Neuronal stem cell (in vitro differentiated cells): ENCODE results near the gene SSH3.

Experiments
- DNase-seq: peaks from one replicate; pipeline ENCODE4 v3.0.0-alpha.2; 2013; ENCODE audit warnings: low spot score
- H2AFZ ChIP-seq: one replicate; pipeline ENCODE4 v1.6.1; 2013; ENCODE audit warnings: mild to moderate bottlenecking, low read length, inconsistent platforms
- H2AK5ac ChIP-seq: 2 replicates; pipeline ENCODE4 v1.6.1; 2013; ENCODE audit warnings: low read depth, mild to moderate bottlenecking, inconsistent platforms, low read length, moderate library complexity, mixed read lengths
- H2BK120ac ChIP-seq: 2 replicates; pipeline ENCODE4 v1.6.1; 2013; ENCODE audit warnings: low read depth, mild to moderate bottlenecking, inconsistent platforms, low read length, moderate library complexity, mixed read lengths
- H2BK12ac ChIP-seq: one replicate; pipeline ENCODE4 v1.6.1; 2013; ENCODE audit warnings: low read length, inconsistent platforms
- H2BK15ac ChIP-seq: 2 replicates; pipeline ENCODE4 v1.6.1; 2013; ENCODE audit warnings: mild to moderate bottlenecking, low read length, inconsistent platforms, mixed read lengths
- H2BK5ac ChIP-seq: one replicate; pipeline ENCODE4 v1.6.1; 2013; ENCODE audit warnings: inconsistent platforms, mild to moderate bottlenecking, low read length, moderate library complexity
- H3K14ac ChIP-seq: one replicate; pipeline ENCODE4 v1.6.1; 2013; ENCODE audit warnings: low read length, inconsistent platforms
- H3K18ac ChIP-seq: 2 replicates; pipeline ENCODE4 v1.6.1; 2013; ENCODE audit warnings: low read length, inconsistent platforms
- H3K23ac ChIP-seq: 2 replicates; pipeline ENCODE4 v1.6.1; 2013; ENCODE audit warnings: low read depth, mild to moderate bottlenecking, mixed read lengths, low read length, inconsistent platforms; ENCODE audit not compliant: poor library complexity
- H3K27ac ChIP-seq: replicated peaks from 3 replicates; pipeline ENCODE4 v1.5.1; 2013; ENCODE audit warnings: low read length, inconsistent platforms
- H3K27me3 ChIP-seq, 3 experiments: 2 replicates each; pipeline ENCODE4 v1.6.1; 2013; ENCODE audit warnings: low read length in 3 of 3, mild to moderate bottlenecking in 2 of 3, inconsistent platforms in 1 of 3, low read depth in 1 of 3, mixed read lengths in 1 of 3, moderate library complexity in 1 of 3; ENCODE audit not compliant: control insufficient read depth in 3 of 3, insufficient read depth in 3 of 3
- H3K36me3 ChIP-seq, 2 donors: replicated peaks in 1 of 2; 2 replicates each; pipeline ENCODE4 v1.6.1; 2013; ENCODE audit warnings: low read length in 2 of 2; ENCODE audit not compliant: control insufficient read depth in 2 of 2, insufficient read depth in 2 of 2
- H3K4ac ChIP-seq: 2 replicates; pipeline ENCODE4 v1.6.1; 2013; ENCODE audit warnings: inconsistent platforms, mild to moderate bottlenecking, low read length, moderate library complexity
- H3K4me1 ChIP-seq, 2 donors: 1 replicate in 1 of 2; 2 replicates in 1 of 2; pipeline ENCODE4 v1.6.1; 2013; ENCODE audit warnings: low read length in 2 of 2, low read depth in 1 of 2; ENCODE audit not compliant: control insufficient read depth in 2 of 2, insufficient read depth in 1 of 2
- H3K4me2 ChIP-seq: one replicate; pipeline ENCODE4 v1.6.1; 2013; ENCODE audit warnings: mild to moderate bottlenecking, low read length, inconsistent platforms; ENCODE audit not compliant: insufficient read depth, poor library complexity, severe bottlenecking
- H3K4me3 ChIP-seq, 2 donors: 2 replicates each; pipeline ENCODE4 v1.5.1; 2013; ENCODE audit warnings: low read length in 2 of 2, mild to moderate bottlenecking in 2 of 2, inconsistent platforms in 1 of 2, moderate library complexity in 1 of 2
- H3K79me1 ChIP-seq: one replicate; pipeline ENCODE4 v1.6.1; 2013; ENCODE audit warnings: low read depth, mild to moderate bottlenecking, inconsistent platforms, low read length, moderate library complexity
- H3K9ac ChIP-seq: one replicate; pipeline ENCODE4 v1.6.1; 2013; ENCODE audit warnings: mild to moderate bottlenecking, low read depth, low read length, inconsistent platforms; ENCODE audit not compliant: poor library complexity
- H3K9me3 ChIP-seq, 2 donors: replicated peaks in 1 of 2; 2 replicates each; pipeline versions ENCODE3 to v1.6.1; 2013; ENCODE audit warnings: low read length in 2 of 2, mild to moderate bottlenecking in 2 of 2, inconsistent platforms in 1 of 2, low read depth in 1 of 2, mixed read lengths in 1 of 2, moderate library complexity in 1 of 2; ENCODE audit not compliant: control insufficient read depth in 2 of 2, insufficient read depth in 1 of 2
- H4K8ac ChIP-seq: one replicate; pipeline ENCODE4 v1.6.1; 2013; ENCODE audit warnings: low read depth, mild to moderate bottlenecking, inconsistent platforms, low read length, moderate library complexity
- H4K91ac ChIP-seq: one replicate; pipeline ENCODE4 v1.6.1; 2013; ENCODE audit warnings: low read length, low read depth, mild to moderate bottlenecking, inconsistent platforms; ENCODE audit not compliant: poor library complexity
- WGBS, 2 donors: extraction: QIAGEN DNeasy Blood & Tissue Kit; methylation state at CpG; one replicate each; pipeline ENCODE4 v1.1.7; 2013; ENCODE audit warnings: missing lambda C conversion rate in 2 of 2, mixed read lengths in 1 of 2; ENCODE audit not compliant: insufficient read length in 2 of 2, insufficient replicate concordance in 1 of 2; ENCODE audit errors: extremely low coverage in 2 of 2; 5-methylcytosine and 5-hydroxymethylcytosine counted together

Gene SSH3

GRCh38 chr11:67347964-67348749, 44.8 kb downstream of the SSH3 start:
- no peak overlapping the region for H2BK15ac ChIP-seq
- no peak overlapping the region for H2BK120ac ChIP-seq
- H3K4me3 ChIP-seq, result no peak overlapping the region
- H3K4me2 ChIP-seq, result no peak overlapping the region
- no peak overlapping the region for H3K14ac ChIP-seq
- H3K27me3 ChIP-seq, result no peaks in the 10 kb centered on the region
- H4K8ac ChIP-seq, result no peak overlapping the region
- no peak overlapping the region for H2AFZ ChIP-seq
- H3K79me1 ChIP-seq, result peaks cover 1% of the 10 kb centered on the region
- no peak overlapping the region for H3K23ac ChIP-seq
- no peak overlapping the region for H3K9ac ChIP-seq
- DNase-seq, result no peak
- no CpG with 5 or more reads among the region's 11 CpGs for WGBS, 2 donors
- no peaks in the 10 kb centered on the region for H3K9me3 ChIP-seq
- no peak overlapping the region for H3K27ac ChIP-seq
- H3K4me1 ChIP-seq, result peaks cover 3 to 11% of the 10 kb centered on the region in 2 donors
- H2BK12ac ChIP-seq, result no peak overlapping the region
- no peak overlapping the region for H2BK5ac ChIP-seq
- no peaks in the 10 kb centered on the region for H3K36me3 ChIP-seq
- no peak overlapping the region for H3K18ac ChIP-seq
- H2AK5ac ChIP-seq, result no peak overlapping the region
- H3K4ac ChIP-seq, result no peak overlapping the region
- no peak overlapping the region for H4K91ac ChIP-seq

- H3K27ac ChIP-seq, result no peak overlapping the region
- H3K18ac ChIP-seq, result no peak overlapping the region
- no peak for DNase-seq
- no peak overlapping the region for H3K23ac ChIP-seq
- H3K79me1 ChIP-seq, result peaks cover 1% of the 10 kb centered on the region
- no peaks in the 10 kb centered on the region for H3K27me3 ChIP-seq
- no peak overlapping the region for H4K91ac ChIP-seq
- H3K4me1 ChIP-seq, result peaks cover 6 to 13% of the 10 kb centered on the region in 2 donors
- no peak overlapping the region for H3K14ac ChIP-seq
- no peak overlapping the region for H2BK5ac ChIP-seq
- no peak overlapping the region for H3K4me3 ChIP-seq
- no peak overlapping the region for H2AFZ ChIP-seq
- no peaks in the 10 kb centered on the region for H3K9me3 ChIP-seq
- no peak overlapping the region for H3K4ac ChIP-seq
- H4K8ac ChIP-seq, result no peak overlapping the region
- no peaks in the 10 kb centered on the region for H3K36me3 ChIP-seq
- WGBS, 2 donors, result no CpG with 5 or more reads among the region's 5 CpGs
- H3K4me2 ChIP-seq, result no peak overlapping the region
- H2AK5ac ChIP-seq, result no peak overlapping the region
- no peak overlapping the region for H3K9ac ChIP-seq
- no peak overlapping the region for H2BK15ac ChIP-seq
- H2BK12ac ChIP-seq, result no peak overlapping the region
- H2BK120ac ChIP-seq, result no peak overlapping the region
Measured at GRCh38 chr11:67349036-67349435, 45.7 kb downstream of the SSH3 start.

GRCh38 chr11:67349457-67349856, 46.1 kb downstream of the SSH3 start:
- H3K27ac ChIP-seq, result no peak overlapping the region
- no peak overlapping the region for H2BK12ac ChIP-seq
- no peak overlapping the region for H3K14ac ChIP-seq
- H4K8ac ChIP-seq, result no peak overlapping the region
- H3K18ac ChIP-seq, result no peak overlapping the region
- H3K9me3 ChIP-seq, result no peaks in the 10 kb centered on the region
- H2AFZ ChIP-seq, result no peak overlapping the region
- WGBS, 2 donors, result no CpG with 5 or more reads among the region's 2 CpGs
- no peak overlapping the region for H2BK5ac ChIP-seq
- no peak overlapping the region for H3K4ac ChIP-seq
- H2BK120ac ChIP-seq, result no peak overlapping the region
- H2AK5ac ChIP-seq, result no peak overlapping the region
- H3K36me3 ChIP-seq, result no peaks in the 10 kb centered on the region
- no peak overlapping the region for H4K91ac ChIP-seq
- H3K4me2 ChIP-seq, result no peak overlapping the region
- no peak for DNase-seq
- no peak overlapping the region for H3K23ac ChIP-seq
- H3K27me3 ChIP-seq, result no peaks in the 10 kb centered on the region
- H2BK15ac ChIP-seq, result no peak overlapping the region
- H3K4me3 ChIP-seq, result no peak overlapping the region
- H3K9ac ChIP-seq, result no peak overlapping the region
- H3K79me1 ChIP-seq, result peaks cover 1% of the 10 kb centered on the region
- H3K4me1 ChIP-seq, result peaks cover 9 to 17% of the 10 kb centered on the region in 2 donors

- Histone ChIP-seq H2BK5ac (no peak overlapping the region), H2BK120ac (no peak overlapping the region), H3K23ac (no peak overlapping the region), H3K36me3 (no peaks in the 10 kb centered on the region), H3K14ac (no peak overlapping the region), H3K4me2 (no peak overlapping the region), H3K9me3 (no peaks in the 10 kb centered on the region), H3K9ac (no peak overlapping the region), H2BK15ac (no peak overlapping the region), H3K4ac (no peak overlapping the region), H2BK12ac (no peak overlapping the region), H3K79me1 (peaks cover 1% of the 10 kb centered on the region), H4K8ac (no peak overlapping the region), H3K27ac (no peak overlapping the region), H3K27me3 (no peaks in the 10 kb centered on the region), H2AK5ac (no peak overlapping the region), H3K4me3 (no peak overlapping the region), H3K18ac (no peak overlapping the region), H3K4me1 (peaks cover 14 to 23% of the 10 kb centered on the region in 2 donors), H4K91ac (no peak overlapping the region), H2AFZ (no peak overlapping the region)
- no peak for DNase-seq
- no CpG with 5 or more reads among the region's 4 CpGs for WGBS, 2 donors
Measured at GRCh38 chr11:67349928-67350465, 46.7 kb downstream of the SSH3 start.
